ENCODE measurements around the gene FLVCR2. TPM values are rescaled to one million over a fixed set of nuclear protein-coding genes. Genes with fewer than 3 reads are reported as not detected.

FLVCR2 gene
- total and polyA plus RNA-seq, 2 experiments from 2014 or later: 1.4 to 3.1 TPM

GRCh38 chr14:75570797-75571196 is 7.6 kb upstream of the FLVCR2 start (continued):
- no peak for TF ChIP-seq CREB1 (CRISPR knock-in tag; IDR thresholded peaks at IDR 0.05; ENCODE audit: low read depth)
- TF ChIP-seq ZNF462 (CRISPR knock-in tag; IDR thresholded peaks at IDR 0.05): no peak
- no peak for TF ChIP-seq POLR2AphosphoS5 (IDR thresholded peaks at IDR 0.05; ENCODE audit: low read depth)
- TF ChIP-seq EZH2phosphoT487 (IDR thresholded peaks at IDR 0.05; ENCODE audit: unreplicated experiment): no peak
- TF ChIP-seq EZH2 (IDR thresholded peaks at IDR 0.05; ENCODE audit: low read depth, unreplicated experiment): no peak
- TF ChIP-seq NANOG (IDR thresholded peaks at IDR 0.05; ENCODE audit: borderline replicate concordance): no peak
- TF ChIP-seq JUNB (IDR thresholded peaks at IDR 0.05; ENCODE audit: unreplicated experiment): no peak

- no peaks in the 10 kb centered on the region for H3K36me3 ChIP-seq (ENCODE audit: insufficient read depth)
- DNase-seq (ENCODE audit: low spot score) (no peak), ATAC-seq (no peak)
- no peaks in the 10 kb centered on the region for H3K4me1 ChIP-seq (ENCODE audit: insufficient read depth)
- H3K27ac Mint-ChIP-seq: no peak overlapping the region
- no peaks in the 10 kb centered on the region; the same call in 1 of the 2 replicates for H3K27me3 ChIP-seq (ENCODE audit: insufficient read depth)
- H3K4me1 Mint-ChIP-seq: no peaks in the 10 kb centered on the region; the same call in 2 of the 3 replicates
- H3K4me2 ChIP-seq: no peak overlapping the region
- no peak overlapping the region for H3K4me3 ChIP-seq
- H3K9me3 Mint-ChIP-seq: no peaks in the 10 kb centered on the region; the same call in 2 of the 3 replicates
- H3F3A ChIP-seq (replicated peaks; ENCODE audit: low read depth): no peaks in the 10 kb centered on the region
- no peak overlapping the region for H3K27ac ChIP-seq (ENCODE audit: low read depth)
- no peak overlapping the region for H2AFZ ChIP-seq
- H4K20me1 ChIP-seq (replicated peaks; ENCODE audit: insufficient read depth): no peaks in the 10 kb centered on the region
- no peaks in the 10 kb centered on the region for H3K36me3 Mint-ChIP-seq (ENCODE audit: low read depth)
- 0 out of 2 replicates have a peak, but pooled peaks cover 5% of the 10 kb centered on the region for H3K9me2 ChIP-seq (ENCODE audit: insufficient read depth)
- no peaks in the 10 kb centered on the region for H3K79me2 ChIP-seq (replicated peaks; ENCODE audit: insufficient read depth)
- TF ChIP-seq POLR2AphosphoS5 (IDR thresholded peaks at IDR 0.05; ENCODE audit: low read depth): no peak
- no peak for TF ChIP-seq NANOG (IDR thresholded peaks at IDR 0.05; ENCODE audit: borderline replicate concordance)
- no peak for TF ChIP-seq CREB1 (CRISPR knock-in tag; IDR thresholded peaks at IDR 0.05; ENCODE audit: low read depth)
- no peak for TF ChIP-seq ETS1 (IDR thresholded peaks at IDR 0.05)
- TF ChIP-seq CTCF (conservative IDR thresholded peaks at IDR 0.05; ENCODE audit: low read depth in 2 of 2): no peak
- no peak for TF ChIP-seq ZNF114 (CRISPR knock-in tag; IDR thresholded peaks at IDR 0.05)
- H3K27me3 Mint-ChIP-seq (ENCODE audit: insufficient read depth, low read depth, poor library complexity): peaks cover 1% of the 10 kb centered on the region
- H3K4me3 Mint-ChIP-seq: no peak overlapping the region
These were observed 6.3 kb upstream of the FLVCR2 start for GRCh38 chr14:75572104-75572503.
